Endothelial cell (in vitro differentiated cells): ENCODE measurements around the gene PUM1. TPM values are rescaled to one million over a fixed set of nuclear protein-coding genes. Genes with fewer than 3 reads are reported as not detected.
"Not testable (repeated sequence)": the region's sequence is repeated elsewhere in the genome, so short reads cannot be mapped to it uniquely, and the experiment has no call there.

Experiments used
- DNase-seq: peaks from one replicate; pipeline ENCODE4 v3.0.0; 2021; ENCODE audit warnings: low spot score
- H3K27ac Mint-ChIP-seq: one replicate; pipeline ENCODE4 v1.8.0; 2021; ENCODE audit warnings: mixed read lengths, inconsistent platforms; ENCODE audit not compliant: unreplicated experiment
- H3K27me3 Mint-ChIP-seq: one replicate; pipeline ENCODE4 v1.8.0; 2021; ENCODE audit warnings: mild to moderate bottlenecking, moderate library complexity, mixed read lengths, inconsistent platforms; ENCODE audit not compliant: unreplicated experiment
- H3K36me3 Mint-ChIP-seq: one replicate; pipeline ENCODE4 v1.8.0; 2021; ENCODE audit warnings: mild to moderate bottlenecking, low read depth, mixed read lengths, inconsistent platforms; ENCODE audit not compliant: unreplicated experiment
- H3K4me1 Mint-ChIP-seq: one replicate; pipeline ENCODE4 v1.8.0; 2021; ENCODE audit warnings: mild to moderate bottlenecking, mixed read lengths, inconsistent platforms; ENCODE audit not compliant: unreplicated experiment
- H3K4me3 Mint-ChIP-seq: one replicate; pipeline ENCODE4 v1.8.0; 2021; ENCODE audit warnings: mild to moderate bottlenecking, mixed read lengths, inconsistent platforms; ENCODE audit not compliant: unreplicated experiment
- H3K9me3 Mint-ChIP-seq: one replicate; pipeline ENCODE4 v1.8.0; 2021; ENCODE audit warnings: mixed read lengths, inconsistent platforms; ENCODE audit not compliant: unreplicated experiment
- total RNA-seq: library from RNA; stranded (reverse); fragmentation: NEBNext Ultra II Directional; extraction: Animal tissue kit (Norgen Biotek cat#: 25700); gene quantifications from one replicate; pipeline ENCODE4 v1.2.1, GENCODE V29; 2021; ENCODE audit not compliant: unreplicated experiment
- TF ChIP-seq, protein P1 (sequence below): fragments of 200-600 bp; sonication (generic); IDR thresholded peaks from one replicate; pipeline ENCODE4 v1.5.0; 2021; ENCODE audit warnings: antibody characterized with exemption; ENCODE audit not compliant: unreplicated experiment

The PUM1 gene
- total RNA-seq, 1 donor from 2014 or later: 135 TPM

DNA sequence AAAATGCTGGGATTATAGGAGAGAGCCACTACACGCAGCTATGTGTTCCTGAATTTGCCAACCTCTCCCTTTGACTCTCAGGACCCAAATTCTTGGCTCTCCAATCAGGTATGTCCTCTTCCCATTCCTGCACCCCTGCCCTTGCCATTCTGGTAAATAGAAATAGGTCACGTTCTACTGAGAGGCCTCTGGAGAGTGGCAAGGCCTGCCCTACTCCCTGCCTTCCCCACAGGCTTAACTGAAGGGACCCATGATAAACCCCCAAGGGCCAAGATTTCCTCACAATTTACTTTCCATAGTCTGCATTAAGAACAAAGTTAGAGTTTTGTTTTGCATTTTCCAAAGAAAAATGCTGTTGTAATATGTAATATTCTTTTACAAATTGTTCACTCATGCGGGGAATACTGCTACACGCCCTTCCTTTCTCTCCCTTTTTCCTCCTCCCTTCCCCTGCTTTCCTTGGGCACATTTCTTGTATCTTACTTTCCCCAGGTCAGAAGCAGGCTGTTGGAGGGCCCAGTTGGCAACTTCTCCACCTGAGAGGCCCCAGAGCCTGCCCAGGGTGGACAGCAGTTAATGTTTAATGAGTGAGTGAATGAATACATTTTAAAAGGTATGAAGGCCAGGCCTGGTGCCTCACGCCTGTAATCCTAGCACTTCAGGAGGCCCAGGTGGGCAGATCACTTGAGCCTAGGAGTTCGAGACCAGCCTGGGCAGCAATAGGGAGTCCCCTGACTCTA lies 33.9 kb upstream of the PUM1 start:
- Mint-ChIP-seq H3K9me3 (no peaks in the 10 kb centered on the region), H3K36me3 (no peaks in the 10 kb centered on the region), H3K4me3 (no peak overlapping the region), H3K27ac (no peak overlapping the region), H3K27me3 (no peaks in the 10 kb centered on the region), H3K4me1 (peaks cover 6% of the 10 kb centered on the region)
- DNase-seq: no peak
- TF ChIP-seq, protein P1, sequence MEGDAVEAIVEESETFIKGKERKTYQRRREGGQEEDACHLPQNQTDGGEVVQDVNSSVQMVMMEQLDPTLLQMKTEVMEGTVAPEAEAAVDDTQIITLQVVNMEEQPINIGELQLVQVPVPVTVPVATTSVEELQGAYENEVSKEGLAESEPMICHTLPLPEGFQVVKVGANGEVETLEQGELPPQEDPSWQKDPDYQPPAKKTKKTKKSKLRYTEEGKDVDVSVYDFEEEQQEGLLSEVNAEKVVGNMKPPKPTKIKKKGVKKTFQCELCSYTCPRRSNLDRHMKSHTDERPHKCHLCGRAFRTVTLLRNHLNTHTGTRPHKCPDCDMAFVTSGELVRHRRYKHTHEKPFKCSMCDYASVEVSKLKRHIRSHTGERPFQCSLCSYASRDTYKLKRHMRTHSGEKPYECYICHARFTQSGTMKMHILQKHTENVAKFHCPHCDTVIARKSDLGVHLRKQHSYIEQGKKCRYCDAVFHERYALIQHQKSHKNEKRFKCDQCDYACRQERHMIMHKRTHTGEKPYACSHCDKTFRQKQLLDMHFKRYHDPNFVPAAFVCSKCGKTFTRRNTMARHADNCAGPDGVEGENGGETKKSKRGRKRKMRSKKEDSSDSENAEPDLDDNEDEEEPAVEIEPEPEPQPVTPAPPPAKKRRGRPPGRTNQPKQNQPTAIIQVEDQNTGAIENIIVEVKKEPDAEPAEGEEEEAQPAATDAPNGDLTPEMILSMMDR: no peak

DNA sequence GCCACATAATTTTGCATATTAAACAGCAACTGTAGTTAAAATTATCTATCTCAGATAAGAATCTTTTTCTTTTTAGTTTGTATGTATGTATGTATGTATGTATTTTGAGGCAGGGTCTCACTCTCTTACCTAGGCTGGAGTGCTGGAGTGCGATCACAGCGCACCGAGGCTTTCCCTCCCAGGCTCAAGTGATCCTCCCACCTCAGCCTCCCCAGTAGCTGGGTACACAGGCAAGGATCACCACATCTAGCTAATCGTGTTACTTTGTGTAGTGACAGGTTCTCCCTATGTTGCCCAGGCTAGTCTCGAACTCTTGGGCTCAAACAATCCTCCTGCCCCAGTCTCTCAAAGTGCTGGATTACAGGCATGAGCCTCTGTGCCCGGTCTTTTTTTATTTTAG lies 30.5 kb upstream of the PUM1 start:
- no peaks in the 10 kb centered on the region for H3K27me3 Mint-ChIP-seq

DNA sequence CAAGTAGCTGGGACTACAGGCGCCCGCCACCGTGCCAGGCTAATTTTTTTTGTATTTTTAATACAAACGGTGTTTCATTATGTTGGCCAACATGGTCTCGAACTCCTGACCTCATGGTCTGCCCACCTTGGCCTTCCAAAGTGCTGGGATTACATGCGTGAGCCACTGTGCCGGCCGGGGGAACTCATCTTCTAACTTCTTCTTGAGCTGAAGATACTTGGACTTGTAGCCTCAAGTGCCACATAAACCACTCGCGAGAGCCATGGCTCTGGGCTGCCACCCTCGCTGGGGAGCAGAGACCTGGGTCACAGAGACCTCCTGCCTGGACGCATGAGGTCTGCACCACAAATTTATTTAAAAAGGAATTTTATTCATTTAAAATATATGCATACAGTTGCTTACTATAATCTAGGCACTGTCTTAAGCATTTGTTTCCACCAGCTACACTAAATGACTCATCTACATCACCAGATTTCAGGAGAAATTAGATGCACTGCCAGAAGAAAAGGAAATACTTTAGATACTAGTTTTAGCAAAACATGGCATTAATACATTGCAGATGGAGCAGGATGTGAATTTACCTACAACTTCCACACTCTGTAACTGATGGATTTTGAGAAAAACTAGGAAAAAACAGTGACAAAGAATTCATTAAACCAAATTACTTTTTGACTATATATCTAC lies 29.9 kb upstream of the PUM1 start:
- Mint-ChIP-seq H3K4me3 (no peak overlapping the region), H3K27ac (no peak overlapping the region), H3K9me3 (no peaks in the 10 kb centered on the region), H3K36me3 (no peaks in the 10 kb centered on the region), H3K4me1 (no peaks in the 10 kb centered on the region), H3K27me3 (no peaks in the 10 kb centered on the region)
- TF ChIP-seq, protein P1: no peak
- no peak for DNase-seq

More for the DNA sequence above, 30.5 kb upstream of the PUM1 start:
- Mint-ChIP-seq H3K4me3 (no peak overlapping the region), H3K36me3 (no peaks in the 10 kb centered on the region), H3K27ac (no peak overlapping the region), H3K9me3 (no peaks in the 10 kb centered on the region), H3K4me1 (no peaks in the 10 kb centered on the region)
- TF ChIP-seq, protein P1: no peak
- DNase-seq: no peak

DNA sequence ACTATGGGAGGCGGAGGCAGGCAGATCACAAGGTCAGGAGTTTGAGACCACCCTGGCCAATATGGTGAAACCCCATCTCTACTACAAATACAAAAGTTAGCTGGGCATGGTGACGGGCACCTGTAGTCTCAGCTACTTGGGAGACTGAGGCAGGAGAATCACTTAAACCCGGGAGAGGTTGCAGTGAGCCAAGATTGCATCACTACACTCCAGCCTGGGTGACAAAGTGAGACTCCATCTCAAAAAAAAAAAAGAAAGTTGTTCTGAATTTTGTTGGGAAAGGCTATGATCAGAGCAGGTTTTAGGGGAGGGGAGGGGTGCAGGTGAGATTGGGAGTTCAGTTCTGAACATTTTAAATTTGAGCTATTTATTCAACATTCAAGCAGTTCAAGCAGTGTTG lies 22.6 kb upstream of the PUM1 start:
- H3K27me3 Mint-ChIP-seq, H3K4me3 Mint-ChIP-seq, H3K36me3 Mint-ChIP-seq, H3K4me1 Mint-ChIP-seq, H3K9me3 Mint-ChIP-seq, H3K27ac Mint-ChIP-seq, DNase-seq: not testable (repeated sequence)

DNA sequence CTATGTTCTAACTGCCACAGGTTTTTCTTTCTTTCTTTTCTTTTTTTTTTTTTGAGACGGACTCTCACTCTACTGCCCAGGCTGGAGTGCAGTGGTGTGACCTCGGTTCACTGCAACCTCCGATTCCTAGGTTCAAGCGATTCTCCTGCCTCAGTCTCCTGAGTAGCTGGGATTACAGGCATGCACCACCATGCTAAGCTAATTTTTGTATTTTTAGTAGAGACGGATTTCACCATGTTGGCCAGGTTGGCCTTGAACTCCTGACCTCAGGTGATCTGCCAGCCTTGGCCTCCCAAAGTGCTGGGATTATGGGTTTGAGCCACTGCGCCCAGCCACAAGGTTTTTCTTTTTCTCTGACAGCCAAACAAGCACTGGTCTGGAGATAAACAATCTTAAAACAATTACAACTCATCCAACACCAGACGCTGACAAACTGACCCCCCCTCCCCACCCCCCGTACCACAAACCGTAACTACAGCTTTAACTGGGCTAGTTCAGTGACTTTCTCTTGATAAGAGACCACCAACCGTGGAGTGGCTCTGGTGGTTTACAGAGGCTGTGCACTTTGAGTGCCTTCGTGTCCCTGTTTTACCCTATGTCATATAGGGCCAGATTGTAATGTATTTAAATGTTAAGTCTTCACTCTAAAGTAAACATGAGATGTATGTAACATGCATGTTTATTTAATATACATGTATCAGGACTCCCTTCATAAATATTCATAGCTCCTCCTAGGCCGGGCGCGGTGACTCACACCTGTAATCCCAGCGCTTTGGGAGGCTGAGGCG lies 19.5 kb upstream of the PUM1 start:
- Mint-ChIP-seq H3K36me3 (no peaks in the 10 kb centered on the region), H3K9me3 (no peaks in the 10 kb centered on the region), H3K4me3 (no peak overlapping the region), H3K27me3 (no peaks in the 10 kb centered on the region), H3K27ac (no peak overlapping the region), H3K4me1 (no peaks in the 10 kb centered on the region)
- no peak for DNase-seq
- TF ChIP-seq, protein P1: no peak
